ENCODE results near the gene DPYSL3. TPM values are rescaled to one million over a fixed set of nuclear protein-coding genes. Genes with fewer than 3 reads are reported as not detected.

The DPYSL3 gene
- total RNA-seq, 2 donors from 2014 or later, result 0.52 TPM; not detected in 1

GRCh38 chr5:147446523-147446922 lies 63.3 kb downstream of the DPYSL3 start:
- Mint-ChIP-seq H3K4me1 (no peaks in the 10 kb centered on the region), H3K27ac (no peak overlapping the region), H3K27me3 (peaks cover 25% of the 10 kb centered on the region), H3K4me3 (no peak overlapping the region), H3K36me3 (ENCODE audit: low read depth) (no peaks in the 10 kb centered on the region), H3K9me3 (no peaks in the 10 kb centered on the region)
- no peak for ATAC-seq (replicated peaks)

- no peak overlapping the region for H3K4me3 Mint-ChIP-seq
- no peak overlapping the region for H3K27ac Mint-ChIP-seq
- ATAC-seq (replicated peaks), result no peak
- no peaks in the 10 kb centered on the region for H3K4me1 Mint-ChIP-seq
- H3K9me3 Mint-ChIP-seq, result no peaks in the 10 kb centered on the region
- H3K36me3 Mint-ChIP-seq (ENCODE audit: low read depth), result no peaks in the 10 kb centered on the region
- H3K27me3 Mint-ChIP-seq, result peaks cover 25% of the 10 kb centered on the region
These were observed 64.0 kb downstream of the DPYSL3 start for GRCh38 chr5:147445917-147446316.

GRCh38 chr5:147445090-147445489 lies 64.8 kb downstream of the DPYSL3 start:
- no peak for ATAC-seq (replicated peaks)
- no peak overlapping the region for H3K4me3 Mint-ChIP-seq
- H3K27me3 Mint-ChIP-seq, result peaks cover 19% of the 10 kb centered on the region
- no peaks in the 10 kb centered on the region for H3K9me3 Mint-ChIP-seq
- no peaks in the 10 kb centered on the region for H3K36me3 Mint-ChIP-seq (ENCODE audit: low read depth)
- no peak overlapping the region for H3K27ac Mint-ChIP-seq
- no peaks in the 10 kb centered on the region for H3K4me1 Mint-ChIP-seq

- Mint-ChIP-seq H3K27me3 (peaks cover 14% of the 10 kb centered on the region), H3K27ac (no peak overlapping the region), H3K4me1 (no peaks in the 10 kb centered on the region), H3K4me3 (no peak overlapping the region), H3K36me3 (ENCODE audit: low read depth) (no peaks in the 10 kb centered on the region), H3K9me3 (no peaks in the 10 kb centered on the region)
- ATAC-seq (replicated peaks), result no peak
These were observed 67.6 kb downstream of the DPYSL3 start for GRCh38 chr5:147442224-147442623.

- Mint-ChIP-seq H3K9me3 (no peaks in the 10 kb centered on the region), H3K36me3 (ENCODE audit: low read depth) (no peaks in the 10 kb centered on the region), H3K4me1 (no peaks in the 10 kb centered on the region), H3K27me3 (peaks cover 12% of the 10 kb centered on the region), H3K4me3 (no peak overlapping the region), H3K27ac (no peak overlapping the region)
- ATAC-seq (replicated peaks), result no peak
These were observed 68.6 kb downstream of the DPYSL3 start for GRCh38 chr5:147441191-147441695.

- no peaks in the 10 kb centered on the region for H3K36me3 Mint-ChIP-seq (ENCODE audit: low read depth)
- no peaks in the 10 kb centered on the region for H3K9me3 Mint-ChIP-seq
- H3K27me3 Mint-ChIP-seq, result peaks cover 14% of the 10 kb centered on the region
- no peaks in the 10 kb centered on the region for H3K4me1 Mint-ChIP-seq
- no peak for ATAC-seq (replicated peaks)
- H3K4me3 Mint-ChIP-seq, result no peak overlapping the region
- H3K27ac Mint-ChIP-seq, result no peak overlapping the region
These were observed 70.6 kb downstream of the DPYSL3 start for GRCh38 chr5:147439254-147439653.

GRCh38 chr5:147437161-147437596 lies 72.7 kb downstream of the DPYSL3 start:
- Mint-ChIP-seq H3K27ac (no peak overlapping the region), H3K9me3 (no peaks in the 10 kb centered on the region), H3K36me3 (ENCODE audit: low read depth) (no peaks in the 10 kb centered on the region), H3K27me3 (peaks cover 13% of the 10 kb centered on the region), H3K4me3 (no peak overlapping the region), H3K4me1 (no peaks in the 10 kb centered on the region)
- ATAC-seq (replicated peaks), result no peak

- no peak overlapping the region for H3K27ac Mint-ChIP-seq
- peaks cover 9% of the 10 kb centered on the region for H3K27me3 Mint-ChIP-seq
- no peaks in the 10 kb centered on the region for H3K36me3 Mint-ChIP-seq (ENCODE audit: low read depth)
- no peaks in the 10 kb centered on the region for H3K4me1 Mint-ChIP-seq
- no peaks in the 10 kb centered on the region for H3K9me3 Mint-ChIP-seq
- H3K4me3 Mint-ChIP-seq, result no peak overlapping the region
- ATAC-seq (replicated peaks), result no peak
These were observed 73.3 kb downstream of the DPYSL3 start for GRCh38 chr5:147436596-147436995.

GRCh38 chr5:147434049-147434448 lies 75.8 kb downstream of the DPYSL3 start:
- H3K36me3 Mint-ChIP-seq (ENCODE audit: low read depth), result no peaks in the 10 kb centered on the region
- H3K4me3 Mint-ChIP-seq, result no peak overlapping the region
- peaks cover 6% of the 10 kb centered on the region for H3K27me3 Mint-ChIP-seq
- H3K4me1 Mint-ChIP-seq, result no peaks in the 10 kb centered on the region
- no peak for ATAC-seq (replicated peaks)
- H3K9me3 Mint-ChIP-seq, result no peaks in the 10 kb centered on the region
- no peak overlapping the region for H3K27ac Mint-ChIP-seq

GRCh38 chr5:147432323-147432722 lies 77.5 kb downstream of the DPYSL3 start:
- Mint-ChIP-seq H3K9me3 (no peaks in the 10 kb centered on the region), H3K27ac (no peak overlapping the region), H3K27me3 (peaks cover 10% of the 10 kb centered on the region), H3K36me3 (ENCODE audit: low read depth) (no peaks in the 10 kb centered on the region), H3K4me3 (no peak overlapping the region), H3K4me1 (no peaks in the 10 kb centered on the region)
- ATAC-seq (replicated peaks), result no peak

GRCh38 chr5:147431586-147431985 lies 78.3 kb downstream of the DPYSL3 start:
- H3K36me3 Mint-ChIP-seq (ENCODE audit: low read depth), result no peaks in the 10 kb centered on the region
- H3K9me3 Mint-ChIP-seq, result no peaks in the 10 kb centered on the region
- ATAC-seq (replicated peaks), result no peak
- no peak overlapping the region for H3K27ac Mint-ChIP-seq
- H3K4me3 Mint-ChIP-seq, result no peak overlapping the region
- H3K4me1 Mint-ChIP-seq, result no peaks in the 10 kb centered on the region
- H3K27me3 Mint-ChIP-seq, result peaks cover 10% of the 10 kb centered on the region

- H3K4me1 Mint-ChIP-seq, result no peaks in the 10 kb centered on the region
- H3K27me3 Mint-ChIP-seq, result peaks cover 10% of the 10 kb centered on the region
- H3K36me3 Mint-ChIP-seq (ENCODE audit: low read depth), result no peaks in the 10 kb centered on the region
- H3K4me3 Mint-ChIP-seq, result no peak overlapping the region
- no peaks in the 10 kb centered on the region for H3K9me3 Mint-ChIP-seq
- no peak for ATAC-seq (replicated peaks)
- no peak overlapping the region for H3K27ac Mint-ChIP-seq
These were observed 79.2 kb downstream of the DPYSL3 start for GRCh38 chr5:147430628-147431027.

- no peak overlapping the region for H3K27ac Mint-ChIP-seq
- H3K4me3 Mint-ChIP-seq, result no peak overlapping the region
- H3K36me3 Mint-ChIP-seq (ENCODE audit: low read depth), result no peaks in the 10 kb centered on the region
- no peaks in the 10 kb centered on the region for H3K4me1 Mint-ChIP-seq
- H3K27me3 Mint-ChIP-seq, result peaks cover 7% of the 10 kb centered on the region
- no peaks in the 10 kb centered on the region for H3K9me3 Mint-ChIP-seq
- ATAC-seq (replicated peaks), result no peak
These were observed 82.1 kb downstream of the DPYSL3 start for GRCh38 chr5:147427521-147428401.

- Mint-ChIP-seq H3K27me3 (peaks cover 7% of the 10 kb centered on the region), H3K36me3 (ENCODE audit: low read depth) (no peaks in the 10 kb centered on the region)
These were observed 83.1 kb downstream of the DPYSL3 start for GRCh38 chr5:147426640-147427327.

GRCh38 chr5:147418613-147419012 lies 91.3 kb downstream of the DPYSL3 start:
- Mint-ChIP-seq H3K27ac (no peak overlapping the region), H3K36me3 (ENCODE audit: low read depth) (no peaks in the 10 kb centered on the region), H3K4me3 (no peak overlapping the region), H3K27me3 (peaks cover 13% of the 10 kb centered on the region), H3K4me1 (no peaks in the 10 kb centered on the region), H3K9me3 (no peaks in the 10 kb centered on the region)
- ATAC-seq (replicated peaks), result no peak

More at GRCh38 chr5:147426640-147427327, 83.1 kb downstream of the DPYSL3 start:
- H3K27ac Mint-ChIP-seq, result no peak overlapping the region
- no peaks in the 10 kb centered on the region for H3K9me3 Mint-ChIP-seq
- ATAC-seq (replicated peaks), result no peak
- no peaks in the 10 kb centered on the region for H3K4me1 Mint-ChIP-seq
- H3K4me3 Mint-ChIP-seq, result no peak overlapping the region
